A673 (cell line): ENCODE data around the gene BCAN. TPM values are rescaled to one million over a fixed set of nuclear protein-coding genes. Genes with fewer than 3 reads are reported as not detected.

Source experiments
- BruUV-seq: library from RNA; stranded (reverse); fragments of 400-500 nt; replicated peaks from 2 replicates; lab custom pipeline; 2021; lab: Mats Ljungman, UMichigan
- CTCF ChIA-PET: fragments of 300-600 bp; sonication (Branson Sonifier 250); formaldehyde crosslinking; loops from one replicate; lab custom pipeline; 2022; ENCODE audit warnings: antibody characterized with exemption; lab: Charles Lee
- POLR2A ChIA-PET: fragments of 300-600 bp; sonication (Branson Sonifier 250); formaldehyde crosslinking; loops from one replicate; lab custom pipeline; 2022; ENCODE audit warnings: antibody characterized with exemption; ENCODE audit not compliant: low non-redundant PET; lab: Charles Lee
- DNase-seq: peaks from one replicate; pipeline ENCODE4 v3.0.0-alpha.2; 2015; ENCODE audit warnings: low spot score
- H3K27ac ChIP-seq: fragments of 200-600 bp; sonication (generic); 2 replicates; pipeline ENCODE4 v1.5.1; 2016; ENCODE audit warnings: mixed run types, low read depth, mild to moderate bottlenecking, mixed read lengths, antibody characterized with exemption, low read length; ENCODE audit not compliant: poor library complexity, severe bottlenecking
- H3K27me3 ChIP-seq: fragments of 200-600 bp; sonication (generic); replicated peaks from 2 replicates; pipeline ENCODE4 v1.6.1; 2017; ENCODE audit warnings: mixed run types, low read depth, mild to moderate bottlenecking, mixed read lengths, antibody characterized with exemption, low read length; ENCODE audit not compliant: insufficient read depth, poor library complexity
- H3K36me3 ChIP-seq: fragments of 200-600 bp; sonication (generic); 2 replicates; pipeline ENCODE4 v1.6.1; 2016; ENCODE audit warnings: mixed run types, mild to moderate bottlenecking, mixed read lengths, antibody characterized with exemption, low read length; ENCODE audit not compliant: insufficient read depth, poor library complexity, severe bottlenecking
- H3K4me1 ChIP-seq: fragments of 200-600 bp; sonication (generic); 2 replicates; pipeline ENCODE4 v1.6.1; 2017; ENCODE audit warnings: mixed run types, mild to moderate bottlenecking, mixed read lengths, antibody characterized with exemption, low read length; ENCODE audit not compliant: insufficient read depth, poor library complexity, severe bottlenecking
- H3K4me3 ChIP-seq: fragments of 200-600 bp; sonication (generic); 2 replicates; pipeline ENCODE4 v1.5.1; 2016; ENCODE audit warnings: low read depth, mixed run types, mild to moderate bottlenecking, mixed read lengths, low read length; ENCODE audit not compliant: poor library complexity, severe bottlenecking
- H3K9me3 ChIP-seq: fragments of 200-600 bp; sonication (generic); 2 replicates; pipeline ENCODE4 v1.6.1; 2016; ENCODE audit warnings: mixed run types, low read depth, mild to moderate bottlenecking, mixed read lengths, antibody characterized with exemption, low read length; ENCODE audit not compliant: poor library complexity, severe bottlenecking
- EZH2 ChIP-seq: fragments of 200-600 bp; sonication (generic); IDR thresholded peaks from 2 replicates; pipeline ENCODE4 v1.6.1; 2017; ENCODE audit warnings: borderline replicate concordance, low read depth, mild to moderate bottlenecking, mixed read lengths, antibody characterized with exemption, low read length; ENCODE audit not compliant: poor library complexity, severe bottlenecking
- intact Hi-C: fragments of 100-400 bp; cut with micrococcal nuclease; formaldehyde crosslinking; loops from one replicate; pipeline ENCODE4 v1.10.0; 2022; ENCODE audit not compliant: unreplicated experiment
- total RNA-seq: library from RNA; stranded (reverse); gene quantifications from 2 replicates; pipeline ENCODE4 v1.2.3, GENCODE V29; 2021
- TF ChIP-seq, protein P1 (sequence below): fragments of 300-800, 200-600 bp; sonication (generic); conservative IDR thresholded peaks from 2 replicates; pipeline ENCODE4 v1.5.1; 2017; ENCODE audit warnings: low read depth, mild to moderate bottlenecking, antibody characterized with exemption, low read length, moderate library complexity, mixed read lengths

BCAN gene
- total RNA-seq, 1 experiment from 2014 or later, result not detected

DNA sequence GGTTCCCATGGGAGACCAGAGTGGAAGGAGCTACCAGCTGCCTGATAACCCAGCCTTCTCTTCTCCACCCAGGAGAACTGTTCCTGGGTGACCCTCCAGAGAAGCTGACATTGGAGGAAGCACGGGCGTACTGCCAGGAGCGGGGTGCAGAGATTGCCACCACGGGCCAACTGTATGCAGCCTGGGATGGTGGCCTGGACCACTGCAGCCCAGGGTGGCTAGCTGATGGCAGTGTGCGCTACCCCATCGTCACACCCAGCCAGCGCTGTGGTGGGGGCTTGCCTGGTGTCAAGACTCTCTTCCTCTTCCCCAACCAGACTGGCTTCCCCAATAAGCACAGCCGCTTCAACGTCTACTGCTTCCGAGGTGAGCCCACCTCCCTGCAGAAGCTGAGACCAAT, 6.6 kb downstream of the BCAN start:
- Histone ChIP-seq H3K27ac (no peak overlapping the region), H3K27me3 (peaks cover 100% of the 10 kb centered on the region), H3K4me3 (no peak overlapping the region), H3K36me3 (no peaks in the 10 kb centered on the region), H3K4me1 (no peaks in the 10 kb centered on the region), H3K9me3 (no peaks in the 10 kb centered on the region)
- intact Hi-C loops, result no loop called here
- ChIA-PET CTCF (interaction anchor here (0.5 kb wide), 1 partner anchor 12 kb away, joined by 7 read pairs; no protein-coding TSS in a partner anchor), POLR2A (no interaction called here)
- TF ChIP-seq, protein P1, sequence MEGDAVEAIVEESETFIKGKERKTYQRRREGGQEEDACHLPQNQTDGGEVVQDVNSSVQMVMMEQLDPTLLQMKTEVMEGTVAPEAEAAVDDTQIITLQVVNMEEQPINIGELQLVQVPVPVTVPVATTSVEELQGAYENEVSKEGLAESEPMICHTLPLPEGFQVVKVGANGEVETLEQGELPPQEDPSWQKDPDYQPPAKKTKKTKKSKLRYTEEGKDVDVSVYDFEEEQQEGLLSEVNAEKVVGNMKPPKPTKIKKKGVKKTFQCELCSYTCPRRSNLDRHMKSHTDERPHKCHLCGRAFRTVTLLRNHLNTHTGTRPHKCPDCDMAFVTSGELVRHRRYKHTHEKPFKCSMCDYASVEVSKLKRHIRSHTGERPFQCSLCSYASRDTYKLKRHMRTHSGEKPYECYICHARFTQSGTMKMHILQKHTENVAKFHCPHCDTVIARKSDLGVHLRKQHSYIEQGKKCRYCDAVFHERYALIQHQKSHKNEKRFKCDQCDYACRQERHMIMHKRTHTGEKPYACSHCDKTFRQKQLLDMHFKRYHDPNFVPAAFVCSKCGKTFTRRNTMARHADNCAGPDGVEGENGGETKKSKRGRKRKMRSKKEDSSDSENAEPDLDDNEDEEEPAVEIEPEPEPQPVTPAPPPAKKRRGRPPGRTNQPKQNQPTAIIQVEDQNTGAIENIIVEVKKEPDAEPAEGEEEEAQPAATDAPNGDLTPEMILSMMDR, result no peak
- TF ChIP-seq EZH2, result no peak
- no TSS peak for BruUV-seq
- no peak for DNase-seq

- H3K9me3 ChIP-seq, result no peaks in the 10 kb centered on the region
- H3K27me3 ChIP-seq, result peaks cover 100% of the 10 kb centered on the region
- POLR2A ChIA-PET, result no interaction called here
- no peak for DNase-seq
- intact Hi-C loops, result no loop called here
- H3K27ac ChIP-seq, result no peak overlapping the region
- no peak overlapping the region for H3K4me3 ChIP-seq
- CTCF ChIA-PET, result interaction anchor here (0.5 to 0.9 kb wide), 2 partner anchors 12 to 28 kb away, joined by 5 to 7 read pairs; no protein-coding TSS in a partner anchor
- no peak for TF ChIP-seq EZH2
- TF ChIP-seq, protein P1, result no peak
- no peaks in the 10 kb centered on the region for H3K4me1 ChIP-seq
- no peaks in the 10 kb centered on the region for H3K36me3 ChIP-seq
- no TSS peak for BruUV-seq
These were observed 7.0 kb downstream of the BCAN start for GRCh38 chr1:156648951-156649350.

GRCh38 chr1:156652131-156652991, 10.4 kb downstream of the BCAN start:
- Histone ChIP-seq H3K27ac (no peak overlapping the region), H3K36me3 (no peaks in the 10 kb centered on the region), H3K4me1 (peaks cover 8% of the 10 kb centered on the region), H3K27me3 (peaks cover 100% of the 10 kb centered on the region), H3K9me3 (no peaks in the 10 kb centered on the region), H3K4me3 (no peak overlapping the region)
- TF ChIP-seq, protein P1, result no peak
- no peak for TF ChIP-seq EZH2
- DNase-seq, result peak; percentile 65
- CTCF ChIA-PET, result no interaction called here
- no TSS peak for BruUV-seq
- intact Hi-C loops, result no loop called here
- POLR2A ChIA-PET, result no interaction called here
